ENCODE data around the gene CBLN3.

Gene CBLN3

GRCh38 chr14:24414077-24414476, 15.4 kb downstream of the CBLN3 start:
- TF ChIP-seq, protein P1, sequence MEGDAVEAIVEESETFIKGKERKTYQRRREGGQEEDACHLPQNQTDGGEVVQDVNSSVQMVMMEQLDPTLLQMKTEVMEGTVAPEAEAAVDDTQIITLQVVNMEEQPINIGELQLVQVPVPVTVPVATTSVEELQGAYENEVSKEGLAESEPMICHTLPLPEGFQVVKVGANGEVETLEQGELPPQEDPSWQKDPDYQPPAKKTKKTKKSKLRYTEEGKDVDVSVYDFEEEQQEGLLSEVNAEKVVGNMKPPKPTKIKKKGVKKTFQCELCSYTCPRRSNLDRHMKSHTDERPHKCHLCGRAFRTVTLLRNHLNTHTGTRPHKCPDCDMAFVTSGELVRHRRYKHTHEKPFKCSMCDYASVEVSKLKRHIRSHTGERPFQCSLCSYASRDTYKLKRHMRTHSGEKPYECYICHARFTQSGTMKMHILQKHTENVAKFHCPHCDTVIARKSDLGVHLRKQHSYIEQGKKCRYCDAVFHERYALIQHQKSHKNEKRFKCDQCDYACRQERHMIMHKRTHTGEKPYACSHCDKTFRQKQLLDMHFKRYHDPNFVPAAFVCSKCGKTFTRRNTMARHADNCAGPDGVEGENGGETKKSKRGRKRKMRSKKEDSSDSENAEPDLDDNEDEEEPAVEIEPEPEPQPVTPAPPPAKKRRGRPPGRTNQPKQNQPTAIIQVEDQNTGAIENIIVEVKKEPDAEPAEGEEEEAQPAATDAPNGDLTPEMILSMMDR (conservative IDR thresholded peaks at IDR 0.05) = no peak
- H3K27ac ChIP-seq = no peak overlapping the region

DNA sequence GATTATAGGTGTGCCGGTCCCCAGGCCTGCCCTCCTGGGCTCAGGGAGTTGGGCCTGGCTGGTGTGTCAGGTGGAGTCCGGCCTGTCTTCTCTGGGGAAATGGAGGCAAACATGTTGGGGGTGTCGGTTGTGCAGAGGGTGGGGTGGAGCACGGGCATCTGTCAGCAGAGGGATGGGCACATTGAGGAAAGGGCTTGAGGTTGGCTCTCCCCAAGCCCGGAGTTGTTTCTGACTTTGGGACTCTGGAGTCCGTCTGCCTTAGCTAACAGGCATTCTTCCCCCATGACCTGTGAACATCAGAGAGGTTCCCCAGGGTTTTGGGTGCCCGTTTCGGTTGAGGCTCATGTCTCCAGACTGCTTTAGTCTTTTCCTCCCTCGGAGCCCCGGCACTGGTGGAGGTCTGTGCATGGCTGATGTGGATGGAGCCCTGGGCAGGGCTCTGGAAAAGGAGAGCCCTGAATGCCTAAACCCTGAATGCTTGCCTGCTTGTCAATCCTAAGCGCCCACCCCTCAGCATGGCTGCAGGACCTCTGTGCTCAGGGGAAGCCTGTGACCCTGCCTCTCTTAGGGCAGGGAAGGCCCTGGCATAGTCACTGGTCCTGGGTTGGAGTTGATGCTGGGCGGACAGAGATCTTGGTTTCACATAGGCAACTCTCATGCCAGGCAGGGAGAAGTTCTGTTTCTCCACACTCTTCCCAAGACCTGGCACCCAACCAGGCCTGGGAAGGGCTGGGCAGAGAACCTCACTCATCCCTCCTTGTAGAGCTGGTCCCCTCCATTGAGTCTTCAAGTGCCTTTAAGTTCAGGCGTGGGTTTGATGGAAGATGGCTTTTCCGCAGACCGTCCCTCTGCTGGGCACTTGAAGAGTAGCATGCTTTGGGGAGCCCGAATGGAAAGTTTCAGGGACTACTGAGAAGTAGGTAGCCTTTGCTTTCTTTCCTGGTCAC, 17.8 kb downstream of the CBLN3 start:
- TF ChIP-seq, protein P1 (conservative IDR thresholded peaks at IDR 0.05) = peak; percentile 76
- no peak overlapping the region for H3K27ac ChIP-seq

GRCh38 chr14:24409956-24410355, 19.5 kb downstream of the CBLN3 start:
- H3K27ac ChIP-seq = no peak overlapping the region
- TF ChIP-seq, protein P1 (conservative IDR thresholded peaks at IDR 0.05) = no peak

DNA sequence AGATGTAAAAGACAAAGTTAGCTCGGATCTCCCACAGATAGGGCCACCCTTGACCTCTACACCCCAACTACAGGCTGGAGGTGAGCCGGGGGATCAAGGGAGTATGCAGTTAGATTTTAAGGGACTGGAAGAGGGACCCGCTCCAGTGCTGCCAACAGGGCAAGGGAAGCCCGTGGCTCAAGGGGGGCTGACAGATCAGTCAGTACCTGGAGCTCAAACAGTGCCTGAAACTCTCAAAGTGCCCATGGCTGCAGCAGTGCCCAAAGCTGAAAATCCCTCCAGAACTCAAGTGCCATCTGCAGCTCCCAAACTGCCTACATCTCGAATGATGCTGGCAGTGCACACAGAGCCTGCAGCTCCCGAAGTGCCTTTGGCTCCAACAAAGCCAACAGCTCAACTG, 20.3 kb downstream of the CBLN3 start:
- TF ChIP-seq, protein P1 (conservative IDR thresholded peaks at IDR 0.05) = no peak
- no peak overlapping the region for H3K27ac ChIP-seq

DNA sequence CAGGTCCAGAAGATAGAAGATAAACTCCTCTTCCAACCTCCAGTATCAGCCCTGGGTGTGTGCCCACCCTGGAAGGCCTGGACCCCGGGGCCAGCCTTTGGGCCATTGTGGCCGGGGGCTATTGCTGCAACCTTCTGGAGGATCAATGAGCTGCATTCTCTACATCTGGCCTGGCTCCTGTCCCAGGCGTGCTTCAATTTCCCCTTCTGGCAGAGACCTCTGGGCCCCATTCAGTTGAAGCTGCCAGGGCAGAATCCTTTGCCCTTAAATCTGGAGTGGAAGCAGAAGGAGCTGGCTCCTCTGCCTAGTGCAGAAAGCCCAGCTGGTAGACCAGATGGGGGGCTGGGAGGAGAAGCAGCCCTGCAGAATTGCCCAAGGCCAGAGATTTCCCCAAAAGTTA, 20.7 kb downstream of the CBLN3 start:
- TF ChIP-seq, protein P1 (conservative IDR thresholded peaks at IDR 0.05) = no peak
- H3K27ac ChIP-seq = no peak overlapping the region

- TF ChIP-seq, protein P1 (conservative IDR thresholded peaks at IDR 0.05) = no peak
- no peak overlapping the region for H3K27ac ChIP-seq
Observed at GRCh38 chr14:24407608-24408325, 21.7 kb downstream of the CBLN3 start.

DNA sequence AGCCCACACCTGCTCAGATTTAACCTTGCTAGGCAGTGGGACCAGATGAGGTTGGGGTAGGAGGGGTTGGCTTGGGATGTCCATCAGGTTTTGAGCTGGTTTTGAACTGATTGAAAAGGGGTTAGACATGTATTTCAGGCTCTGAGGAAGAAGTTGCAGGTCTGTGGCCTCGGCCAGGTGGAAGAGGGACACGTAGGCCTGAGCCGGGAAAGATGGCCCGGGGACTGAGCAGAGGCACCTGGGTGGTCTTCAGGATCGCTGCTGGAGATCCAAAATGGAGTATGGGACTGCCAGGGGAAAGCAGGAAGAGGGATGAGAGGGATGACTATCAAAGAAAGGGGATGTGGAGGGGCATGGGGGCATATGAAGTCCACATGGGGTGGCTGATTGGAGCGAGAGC, 23.1 kb downstream of the CBLN3 start:
- TF ChIP-seq, protein P1 (conservative IDR thresholded peaks at IDR 0.05) = no peak
- no peak overlapping the region for H3K27ac ChIP-seq
